Activated T-cell treated with anti-CD3 and anti-CD28 coated beads for 1 hour (primary cell): ENCODE data around the gene DSCAM.
"Not testable (repeated sequence)": the region's sequence is repeated elsewhere in the genome, so short reads cannot be mapped to it uniquely, and the experiment has no call there.

Experiments
- DNase-seq: peaks from one replicate; pipeline ENCODE4 v3.0.0-alpha.2; 2020; ENCODE audit warnings: low read depth

DSCAM gene

GRCh38 chr21:40250514-40251294, 596.3 kb downstream of the DSCAM start:
- DNase-seq: no peak

GRCh38 chr21:40244981-40245380, 602.0 kb downstream of the DSCAM start:
- no peak for DNase-seq

GRCh38 chr21:40243685-40244084, 603.3 kb downstream of the DSCAM start:
- DNase-seq: no peak

- no peak for DNase-seq
These were observed 604.2 kb downstream of the DSCAM start for GRCh38 chr21:40242586-40243265.

GRCh38 chr21:40235528-40235927, 611.4 kb downstream of the DSCAM start:
- DNase-seq: no peak

- DNase-seq: no peak
These were observed 615.0 kb downstream of the DSCAM start for GRCh38 chr21:40231979-40232378.

- no peak for DNase-seq
These were observed 619.9 kb downstream of the DSCAM start for GRCh38 chr21:40227096-40227495.

- no peak for DNase-seq
These were observed 631.0 kb downstream of the DSCAM start for GRCh38 chr21:40215941-40216340.

GRCh38 chr21:40210251-40210650, 636.7 kb downstream of the DSCAM start:
- DNase-seq: no peak

GRCh38 chr21:40208948-40209345, 638.0 kb downstream of the DSCAM start:
- DNase-seq: no peak

- no peak for DNase-seq
These were observed 638.6 kb downstream of the DSCAM start for GRCh38 chr21:40208206-40208947.

- no peak for DNase-seq
These were observed 646.0 kb downstream of the DSCAM start for GRCh38 chr21:40200946-40201345.

- no peak for DNase-seq
These were observed 646.8 kb downstream of the DSCAM start for GRCh38 chr21:40200126-40200525.

GRCh38 chr21:40194185-40194980, 652.6 kb downstream of the DSCAM start:
- DNase-seq: no peak

- no peak for DNase-seq
These were observed 655.3 kb downstream of the DSCAM start for GRCh38 chr21:40191616-40192015.

- no peak for DNase-seq
These were observed 655.8 kb downstream of the DSCAM start for GRCh38 chr21:40191196-40191595.

- DNase-seq: no peak
These were observed 658.9 kb downstream of the DSCAM start for GRCh38 chr21:40187946-40188654.

GRCh38 chr21:40187244-40187643, 659.7 kb downstream of the DSCAM start:
- DNase-seq: no peak

- DNase-seq: no peak
These were observed 660.9 kb downstream of the DSCAM start for GRCh38 chr21:40186045-40186444.

- DNase-seq: no peak
These were observed 661.8 kb downstream of the DSCAM start for GRCh38 chr21:40185208-40185607.

- DNase-seq: not testable (repeated sequence)
These were observed 664.5 kb downstream of the DSCAM start for GRCh38 chr21:40182491-40182890.
